Measurements from ENCODE around the gene CPLX4. TPM values are rescaled to one million over a fixed set of nuclear protein-coding genes. Genes with fewer than 3 reads are reported as not detected.

CPLX4 gene
- polyA plus RNA-seq, 1 of the 3 experiments (the other 2 are of a cell fraction) = not detected

DNA sequence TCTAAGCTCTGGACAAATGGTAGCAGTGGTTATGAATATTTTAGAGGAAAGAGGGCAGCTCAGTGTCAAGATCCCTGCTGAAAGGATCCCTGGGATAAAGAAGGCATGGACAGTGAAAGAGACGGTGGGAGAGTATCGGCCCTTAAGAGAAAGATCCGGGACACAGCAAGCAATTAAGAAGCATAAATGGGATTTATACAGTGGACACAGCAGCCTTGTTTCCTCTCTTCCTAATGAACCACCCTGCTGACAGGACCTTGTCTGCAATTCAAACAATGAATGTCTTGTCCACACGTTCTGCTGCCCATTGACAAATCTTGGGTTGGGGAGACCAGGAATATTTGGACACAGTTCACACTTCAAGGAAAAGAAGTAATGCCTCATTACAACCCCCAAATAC lies 16.5 kb downstream of the CPLX4 start:
- Histone ChIP-seq H3K79me2 (ENCODE audit: insufficient read depth) (no peaks in the 10 kb centered on the region), H3K9me2 (no peaks in the 10 kb centered on the region), H3F3A (replicated peaks; ENCODE audit: insufficient read depth) (no peaks in the 10 kb centered on the region), H3K9ac (no peak overlapping the region), H3K36me3 (replicated peaks in 1 of 2; ENCODE audit: control insufficient read depth in 1 of 2, insufficient read depth in 2 of 2, low read length in 1 of 2) (no peaks in the 10 kb centered on the region), H4K20me1 (ENCODE audit: insufficient read depth) (no peaks in the 10 kb centered on the region), H3K9me3 (no peaks in the 10 kb centered on the region), H3K4me1 (ENCODE audit: control insufficient read depth in 1 of 2, insufficient read depth in 2 of 2, low read depth in 1 of 2, low read length in 1 of 2) (peaks cover 0 to 4% of the 10 kb centered on the region in 2 experiments; a peak in 1 of 4 replicates), H3K4me2 (no peak overlapping the region), H3K27me3 (ENCODE audit: insufficient read depth) (peaks cover 33% of the 10 kb centered on the region; the same call in 1 of the 2 replicates), H2AFZ (ENCODE audit: low read depth) (no peak overlapping the region), H3K27ac (ENCODE audit: low read depth in 2 of 2, low read length in 1 of 2) (no peak overlapping the region), H3K4me3 (ENCODE audit: low read depth in 2 of 2, low read length in 1 of 2) (no peak overlapping the region)
- DNase-seq = no peak
- CTCF ChIA-PET = interaction anchor here (1.8 to 5.3 kb wide), 2 partner anchors 52 to 101 kb away, joined by 7 to 43 read pairs; no protein-coding TSS in a partner anchor
- 50% methylated on average over 4 of the region's 4 CpGs for WGBS (ENCODE audit: low lambda C conversion rate)
- POLR2A ChIA-PET = no interaction called here
- no peak for TF ChIP-seq NRF1 (IDR thresholded peaks at IDR 0.05; ENCODE audit: low read depth, low read length)
- no peak for TF ChIP-seq TEAD4 (IDR thresholded peaks at IDR 0.05; ENCODE audit: borderline replicate concordance, insufficient read depth)
- TF ChIP-seq TCF12 (IDR thresholded peaks at IDR 0.05) = no peak
- TF ChIP-seq, protein P1, sequence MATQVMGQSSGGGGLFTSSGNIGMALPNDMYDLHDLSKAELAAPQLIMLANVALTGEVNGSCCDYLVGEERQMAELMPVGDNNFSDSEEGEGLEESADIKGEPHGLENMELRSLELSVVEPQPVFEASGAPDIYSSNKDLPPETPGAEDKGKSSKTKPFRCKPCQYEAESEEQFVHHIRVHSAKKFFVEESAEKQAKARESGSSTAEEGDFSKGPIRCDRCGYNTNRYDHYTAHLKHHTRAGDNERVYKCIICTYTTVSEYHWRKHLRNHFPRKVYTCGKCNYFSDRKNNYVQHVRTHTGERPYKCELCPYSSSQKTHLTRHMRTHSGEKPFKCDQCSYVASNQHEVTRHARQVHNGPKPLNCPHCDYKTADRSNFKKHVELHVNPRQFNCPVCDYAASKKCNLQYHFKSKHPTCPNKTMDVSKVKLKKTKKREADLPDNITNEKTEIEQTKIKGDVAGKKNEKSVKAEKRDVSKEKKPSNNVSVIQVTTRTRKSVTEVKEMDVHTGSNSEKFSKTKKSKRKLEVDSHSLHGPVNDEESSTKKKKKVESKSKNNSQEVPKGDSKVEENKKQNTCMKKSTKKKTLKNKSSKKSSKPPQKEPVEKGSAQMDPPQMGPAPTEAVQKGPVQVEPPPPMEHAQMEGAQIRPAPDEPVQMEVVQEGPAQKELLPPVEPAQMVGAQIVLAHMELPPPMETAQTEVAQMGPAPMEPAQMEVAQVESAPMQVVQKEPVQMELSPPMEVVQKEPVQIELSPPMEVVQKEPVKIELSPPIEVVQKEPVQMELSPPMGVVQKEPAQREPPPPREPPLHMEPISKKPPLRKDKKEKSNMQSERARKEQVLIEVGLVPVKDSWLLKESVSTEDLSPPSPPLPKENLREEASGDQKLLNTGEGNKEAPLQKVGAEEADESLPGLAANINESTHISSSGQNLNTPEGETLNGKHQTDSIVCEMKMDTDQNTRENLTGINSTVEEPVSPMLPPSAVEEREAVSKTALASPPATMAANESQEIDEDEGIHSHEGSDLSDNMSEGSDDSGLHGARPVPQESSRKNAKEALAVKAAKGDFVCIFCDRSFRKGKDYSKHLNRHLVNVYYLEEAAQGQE (IDR thresholded peaks at IDR 0.05; ENCODE audit: low read depth, low read length) = no peak
- no peak for TF ChIP-seq FOSL2 (IDR thresholded peaks at IDR 0.05; ENCODE audit: borderline replicate concordance, low read depth)
- TF ChIP-seq JUND (IDR thresholded peaks at IDR 0.05) = no peak
- TF ChIP-seq MEF2A (IDR thresholded peaks at IDR 0.05; ENCODE audit: borderline replicate concordance, low read depth) = no peak
- TF ChIP-seq NFIC (IDR thresholded peaks at IDR 0.05; ENCODE audit: borderline replicate concordance) = no peak
- no peak for TF ChIP-seq GABPA (IDR thresholded peaks at IDR 0.05; ENCODE audit: low read depth)
- TF ChIP-seq, protein P2, sequence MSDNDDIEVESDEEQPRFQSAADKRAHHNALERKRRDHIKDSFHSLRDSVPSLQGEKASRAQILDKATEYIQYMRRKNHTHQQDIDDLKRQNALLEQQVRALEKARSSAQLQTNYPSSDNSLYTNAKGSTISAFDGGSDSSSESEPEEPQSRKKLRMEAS (IDR thresholded peaks at IDR 0.05; ENCODE audit: low read depth) = no peak

DNA sequence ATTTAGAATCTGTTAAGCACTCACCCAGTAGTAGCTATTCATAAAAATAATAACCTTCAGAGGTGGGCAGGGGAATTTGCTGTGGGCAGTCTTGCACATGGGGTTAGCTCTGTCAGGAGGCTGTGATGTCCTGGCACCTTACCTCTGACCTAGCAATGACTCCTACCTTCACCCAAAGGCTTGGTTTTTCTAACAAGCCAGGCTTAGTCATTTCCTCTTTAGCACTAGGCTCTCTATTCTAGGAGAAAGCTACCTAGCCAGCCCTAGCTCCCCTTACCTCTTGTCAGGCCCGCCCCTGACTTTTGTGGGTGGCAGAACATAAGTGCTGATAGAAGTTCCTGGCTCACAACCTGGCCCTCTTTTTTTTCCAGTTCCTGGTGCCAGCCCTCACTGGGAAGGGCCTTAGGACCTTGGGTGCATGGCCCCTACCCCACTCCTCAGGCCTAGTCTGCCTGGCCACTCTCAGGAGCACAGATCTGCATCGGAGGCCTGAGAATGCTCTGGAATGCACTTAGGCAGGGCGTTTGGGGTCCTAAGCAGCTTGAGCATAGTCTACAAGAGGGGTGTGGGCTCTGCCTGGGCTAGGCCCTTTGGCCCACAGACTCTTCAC lies 17.7 kb downstream of the CPLX4 start:
- Histone ChIP-seq H3K36me3 (replicated peaks in 1 of 2; ENCODE audit: control insufficient read depth in 1 of 2, insufficient read depth in 2 of 2, low read length in 1 of 2) (no peaks in the 10 kb centered on the region), H3K27me3 (ENCODE audit: insufficient read depth) (peaks cover 32% of the 10 kb centered on the region; the same call in 1 of the 2 replicates), H4K20me1 (ENCODE audit: insufficient read depth) (no peaks in the 10 kb centered on the region), H3K9me2 (no peaks in the 10 kb centered on the region), H3K9me3 (no peaks in the 10 kb centered on the region), H3K4me1 (ENCODE audit: control insufficient read depth in 1 of 2, insufficient read depth in 2 of 2, low read depth in 1 of 2, low read length in 1 of 2) (peaks cover 0 to 4% of the 10 kb centered on the region in 2 experiments; a peak in 1 of 4 replicates), H3K4me2 (no peak overlapping the region), H2AFZ (ENCODE audit: low read depth) (no peak overlapping the region), H3K4me3 (ENCODE audit: low read depth in 2 of 2, low read length in 1 of 2) (no peak overlapping the region), H3F3A (replicated peaks; ENCODE audit: insufficient read depth) (no peaks in the 10 kb centered on the region), H3K79me2 (ENCODE audit: insufficient read depth) (no peaks in the 10 kb centered on the region), H3K9ac (no peak overlapping the region), H3K27ac (ENCODE audit: low read depth in 2 of 2, low read length in 1 of 2) (no peak overlapping the region)
- POLR2A ChIA-PET = no interaction called here
- DNase-seq = no peak
- CTCF ChIA-PET = interaction anchor here (0.9 to 5.3 kb wide), 9 partner anchors 9 to 523 kb away, joined by 3 to 43 read pairs (median 4); partner anchors contain the start of gene RAX
- whole genome bisulfite sequencing (ENCODE audit: low lambda C conversion rate) = 71% methylated on average over 3 of the region's 3 CpGs
- TF ChIP-seq, protein P3, sequence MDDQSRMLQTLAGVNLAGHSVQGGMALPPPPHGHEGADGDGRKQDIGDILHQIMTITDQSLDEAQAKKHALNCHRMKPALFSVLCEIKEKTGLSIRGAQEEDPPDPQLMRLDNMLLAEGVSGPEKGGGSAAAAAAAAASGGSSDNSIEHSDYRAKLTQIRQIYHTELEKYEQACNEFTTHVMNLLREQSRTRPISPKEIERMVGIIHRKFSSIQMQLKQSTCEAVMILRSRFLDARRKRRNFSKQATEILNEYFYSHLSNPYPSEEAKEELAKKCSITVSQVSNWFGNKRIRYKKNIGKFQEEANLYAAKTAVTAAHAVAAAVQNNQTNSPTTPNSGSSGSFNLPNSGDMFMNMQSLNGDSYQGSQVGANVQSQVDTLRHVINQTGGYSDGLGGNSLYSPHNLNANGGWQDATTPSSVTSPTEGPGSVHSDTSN (IDR thresholded peaks at IDR 0.05) = no peak
- TF ChIP-seq NFIC (IDR thresholded peaks at IDR 0.05; ENCODE audit: borderline replicate concordance) = no peak
- TF ChIP-seq, protein P1 (IDR thresholded peaks at IDR 0.05; ENCODE audit: low read depth, low read length) = no peak
- TF ChIP-seq, protein P2 (IDR thresholded peaks at IDR 0.05; ENCODE audit: low read depth) = no peak
- TF ChIP-seq, protein P4, sequence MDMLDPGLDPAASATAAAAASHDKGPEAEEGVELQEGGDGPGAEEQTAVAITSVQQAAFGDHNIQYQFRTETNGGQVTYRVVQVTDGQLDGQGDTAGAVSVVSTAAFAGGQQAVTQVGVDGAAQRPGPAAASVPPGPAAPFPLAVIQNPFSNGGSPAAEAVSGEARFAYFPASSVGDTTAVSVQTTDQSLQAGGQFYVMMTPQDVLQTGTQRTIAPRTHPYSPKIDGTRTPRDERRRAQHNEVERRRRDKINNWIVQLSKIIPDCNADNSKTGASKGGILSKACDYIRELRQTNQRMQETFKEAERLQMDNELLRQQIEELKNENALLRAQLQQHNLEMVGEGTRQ (IDR thresholded peaks at IDR 0.05; ENCODE audit: borderline replicate concordance, low read depth, low read length) = no peak

Data from SK-N-SH (cell line).